Measurements from ENCODE around the gene BTN3A1. TPM values are rescaled to one million over a fixed set of nuclear protein-coding genes. Genes with fewer than 3 reads are reported as not detected.

BTN3A1 gene
- total RNA-seq, 4 donors from 2014 or later: 2.5 to 3.5 (median 3.1) TPM

DNA sequence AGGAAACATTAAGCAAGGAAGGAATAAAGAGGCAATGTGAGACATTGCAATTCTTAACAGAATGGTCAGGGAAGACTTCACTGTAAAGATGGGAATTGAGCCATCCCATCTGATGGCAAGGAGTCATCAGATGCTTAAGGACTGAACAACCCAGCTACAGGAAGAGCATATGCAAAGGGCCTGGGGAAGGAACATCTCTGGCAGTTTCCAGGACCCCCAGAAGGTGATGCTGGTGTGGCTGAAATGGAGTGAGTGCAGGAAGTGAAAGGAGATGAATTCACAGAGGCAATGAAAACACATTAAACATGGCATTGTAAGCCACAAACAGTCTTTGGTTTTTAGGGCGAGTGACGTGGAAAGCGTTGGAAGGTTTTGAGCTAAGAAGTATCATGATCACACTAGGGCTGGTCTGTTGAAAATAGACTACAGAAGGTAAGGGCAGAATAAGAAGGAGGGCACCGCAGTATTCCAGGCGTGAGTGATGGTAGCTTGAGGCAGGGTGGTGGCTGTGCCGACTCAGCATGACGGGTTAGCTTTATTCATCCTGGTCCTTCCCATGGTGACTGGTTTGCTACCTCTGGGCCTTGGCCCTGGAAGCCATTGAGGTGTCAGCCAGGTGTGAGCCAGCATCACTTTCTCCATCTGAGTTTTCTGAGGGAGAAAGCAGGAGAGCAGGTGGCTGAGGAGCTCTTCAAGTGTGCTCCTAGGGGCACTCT is 62.5 kb downstream of the BTN3A1 start:
- no peak overlapping the region for H3K27ac ChIP-seq
- ATAC-seq (no peak), DNase-seq (no peak)
- in situ Hi-C loops (cut with MboI; ENCODE audit: low sequenced_read_pairs in 4 of 4) (no loop called here), intact Hi-C loops (cut with DNase I; ENCODE audit: low total_unique reads) (no loop called here)
- H3K27me3 ChIP-seq: no peaks in the 10 kb centered on the region
- TF ChIP-seq, protein P1, sequence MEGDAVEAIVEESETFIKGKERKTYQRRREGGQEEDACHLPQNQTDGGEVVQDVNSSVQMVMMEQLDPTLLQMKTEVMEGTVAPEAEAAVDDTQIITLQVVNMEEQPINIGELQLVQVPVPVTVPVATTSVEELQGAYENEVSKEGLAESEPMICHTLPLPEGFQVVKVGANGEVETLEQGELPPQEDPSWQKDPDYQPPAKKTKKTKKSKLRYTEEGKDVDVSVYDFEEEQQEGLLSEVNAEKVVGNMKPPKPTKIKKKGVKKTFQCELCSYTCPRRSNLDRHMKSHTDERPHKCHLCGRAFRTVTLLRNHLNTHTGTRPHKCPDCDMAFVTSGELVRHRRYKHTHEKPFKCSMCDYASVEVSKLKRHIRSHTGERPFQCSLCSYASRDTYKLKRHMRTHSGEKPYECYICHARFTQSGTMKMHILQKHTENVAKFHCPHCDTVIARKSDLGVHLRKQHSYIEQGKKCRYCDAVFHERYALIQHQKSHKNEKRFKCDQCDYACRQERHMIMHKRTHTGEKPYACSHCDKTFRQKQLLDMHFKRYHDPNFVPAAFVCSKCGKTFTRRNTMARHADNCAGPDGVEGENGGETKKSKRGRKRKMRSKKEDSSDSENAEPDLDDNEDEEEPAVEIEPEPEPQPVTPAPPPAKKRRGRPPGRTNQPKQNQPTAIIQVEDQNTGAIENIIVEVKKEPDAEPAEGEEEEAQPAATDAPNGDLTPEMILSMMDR (IDR thresholded peaks at IDR 0.05 in 4 of 5, conservative IDR thresholded peaks at IDR 0.05 in 1 of 5): no peak
- TF ChIP-seq POLR2A (IDR thresholded peaks at IDR 0.05): no peak
- H3K36me3 ChIP-seq: peaks cover 6 to 90% of the 10 kb centered on the region in 2 donors
- H3K4me3 ChIP-seq: no peak overlapping the region
- H3K9me3 ChIP-seq: no peaks in the 10 kb centered on the region
- peaks cover 20 to 24% of the 10 kb centered on the region in 2 donors for H3K4me1 ChIP-seq

Other genes with a start within 250 kb of the BTN3A1 start
- 1 to 10 TPM; 3.7 to 8.9 (median 4.4) TPM for gene BTN3A2, start 37.1 kb upstream of the BTN3A1 start, total RNA-seq
- gene BTN2A2, start 19.2 kb upstream of the BTN3A1 start, total RNA-seq: 1 to 10 TPM; 1.1 to 4.8 (median 1.5) TPM
- gene BTN3A3, start 38.2 kb downstream of the BTN3A1 start, total RNA-seq: 1 to 10 TPM; 1.8 to 2.9 (median 2.6) TPM
- 1 to 10 TPM; 6.2 to 9.7 (median 8.1) TPM for gene BTN2A1, start 55.7 kb downstream of the BTN3A1 start, total RNA-seq
- not detected for gene BTN1A1, start 98.0 kb downstream of the BTN3A1 start, total RNA-seq
- 10 to 100 TPM; 20.1 to 58.7 (median 28.4) TPM for gene HMGN4, start 136.1 kb downstream of the BTN3A1 start, total RNA-seq
- 10 to 100 TPM in 1 of 4 donors, 1 to 10 TPM in 3; 7.1 to 13.2 (median 9.5) TPM for gene ABT1, start 194.7 kb downstream of the BTN3A1 start, total RNA-seq